GM21529 (cell line): Measurements from ENCODE around the gene PLCB4.

ENCODE experiments used
- ATAC-seq: cut with Tn5 transposase; IDR thresholded peaks from one replicate; pipeline ENCODE4 v1.9.1; 2021; ENCODE audit not compliant: unreplicated experiment

The PLCB4 gene

DNA sequence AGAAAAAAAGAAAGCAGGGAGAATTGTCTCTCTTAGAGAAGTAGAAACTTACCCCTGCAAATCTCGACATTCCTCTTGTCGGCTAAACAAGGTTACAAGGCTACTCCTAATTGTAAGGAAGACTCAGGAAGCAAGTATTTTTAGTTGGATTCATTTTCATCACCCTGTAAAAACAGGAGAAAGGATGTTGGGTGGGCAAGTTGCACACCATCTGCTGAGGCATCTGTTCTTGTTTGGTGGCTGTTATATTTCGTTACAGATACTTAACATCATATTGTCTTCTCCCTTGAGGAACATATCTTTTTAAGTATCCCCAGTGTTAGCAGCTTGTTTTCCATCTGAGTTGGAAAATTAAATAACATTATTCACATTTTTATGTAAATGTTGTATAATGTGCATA is 187.5 kb downstream of the PLCB4 start:
- no peak for ATAC-seq

DNA sequence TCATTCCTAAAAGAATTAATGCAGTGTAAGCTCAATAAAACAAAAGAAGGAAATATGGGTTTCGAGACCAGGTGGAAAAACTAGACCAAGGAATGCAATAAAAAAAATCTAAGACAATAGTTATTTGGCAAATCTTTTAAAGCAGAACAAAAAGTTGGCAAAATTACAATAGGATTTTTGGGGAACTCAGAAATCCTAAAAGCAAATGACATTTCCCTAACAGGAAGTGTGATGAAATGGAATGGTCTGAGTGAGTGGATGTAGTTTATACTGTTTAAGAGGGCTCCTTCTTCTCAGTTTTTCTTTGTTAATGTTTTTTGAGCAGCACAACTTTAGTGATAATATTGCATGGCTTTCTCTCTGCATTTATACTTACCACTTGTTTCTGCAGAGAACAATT is 190.0 kb downstream of the PLCB4 start:
- no peak for ATAC-seq

DNA sequence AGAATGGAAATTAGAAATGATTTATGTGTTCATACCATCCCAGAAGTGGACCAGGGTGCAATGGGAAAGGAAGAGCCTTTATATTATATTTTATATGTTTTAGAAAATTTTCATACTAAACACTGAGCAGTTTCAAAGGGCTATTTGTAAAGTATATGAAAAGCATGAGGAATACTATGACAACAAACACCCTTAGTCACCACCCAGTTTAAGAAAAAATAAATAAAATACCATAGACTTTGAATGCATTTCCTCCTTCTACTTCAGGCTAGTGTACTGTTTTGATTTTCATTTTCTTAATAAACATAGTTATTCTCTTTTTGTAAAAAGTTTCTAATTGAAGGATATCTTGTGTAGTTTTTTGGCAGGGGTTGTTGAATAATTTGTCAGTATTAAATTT is 191.1 kb downstream of the PLCB4 start:
- no peak for ATAC-seq

DNA sequence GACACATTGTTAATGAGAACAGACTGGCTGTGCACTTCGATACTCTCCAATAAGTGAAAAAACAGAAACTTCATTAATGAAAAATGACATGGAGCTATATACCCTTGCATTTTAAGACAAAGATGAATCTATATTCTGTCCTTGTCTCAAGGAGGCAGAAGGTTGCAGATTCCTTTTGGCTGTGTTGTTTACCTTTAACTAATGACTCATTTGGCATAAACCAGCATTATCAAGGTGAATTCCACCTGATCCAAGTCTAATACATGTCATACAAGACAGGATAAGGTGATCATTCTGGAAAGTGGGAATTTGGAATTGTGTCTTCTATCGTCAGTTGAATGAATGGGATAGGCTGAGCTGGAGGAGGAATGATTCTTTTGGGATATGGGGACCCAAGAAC is 192.9 kb downstream of the PLCB4 start:
- no peak for ATAC-seq

DNA sequence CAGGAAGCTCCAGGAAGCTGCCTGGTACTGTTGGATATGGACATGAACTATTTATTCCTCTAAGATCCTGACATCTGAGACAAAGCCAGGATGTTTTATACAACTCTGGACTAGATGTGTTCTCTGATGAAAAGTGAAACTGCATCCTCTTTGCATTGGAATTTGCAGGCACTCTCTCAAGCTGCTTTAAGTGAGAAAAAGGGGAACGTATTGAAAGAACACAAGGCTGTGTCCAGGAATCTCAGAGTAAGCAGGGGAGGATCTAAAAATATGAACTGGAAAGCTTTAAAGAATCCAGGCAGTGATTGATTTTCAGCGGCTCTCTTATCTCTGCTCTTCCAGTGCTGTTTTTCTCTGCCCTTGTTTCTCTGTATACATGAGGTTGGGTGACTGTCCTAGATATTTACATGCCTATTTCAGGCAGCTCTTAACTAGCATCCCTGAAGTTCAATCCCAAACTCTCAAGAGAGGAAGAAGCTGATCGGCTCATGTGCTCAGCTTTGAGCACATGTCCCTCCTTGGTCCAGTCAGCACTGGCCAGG is 193.8 kb downstream of the PLCB4 start:
- ATAC-seq, result no peak

DNA sequence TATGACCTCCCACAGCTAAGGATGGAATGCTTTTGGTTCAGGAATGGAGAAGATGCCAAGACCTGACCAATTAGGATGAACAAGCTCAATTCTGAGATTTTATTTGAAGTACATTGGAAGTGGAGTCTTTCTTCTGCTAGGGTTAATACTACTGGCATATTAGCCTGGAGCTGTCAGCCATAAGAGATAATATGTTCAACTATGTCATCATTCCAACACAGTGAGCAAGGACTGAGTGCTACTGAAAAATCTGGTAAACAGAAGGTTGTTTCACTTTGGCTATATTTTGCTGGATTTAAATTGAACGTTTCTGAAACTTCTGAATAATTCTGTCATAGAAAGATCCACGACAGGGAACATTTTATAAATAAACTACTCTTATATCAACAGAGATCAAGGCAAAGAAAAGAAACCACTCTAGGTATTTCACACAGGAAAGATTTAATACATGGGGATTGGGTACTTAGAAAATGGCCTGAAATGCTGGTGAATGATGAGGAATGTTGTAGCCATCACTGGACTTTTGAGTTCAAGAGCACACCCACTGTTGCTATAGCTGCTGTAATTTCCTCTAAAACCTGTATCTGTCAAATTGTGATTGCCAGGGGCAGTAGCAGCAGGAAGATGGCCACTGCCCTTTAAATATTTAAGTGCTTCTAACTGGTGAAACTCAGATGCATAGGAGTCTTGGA is 200.5 kb downstream of the PLCB4 start:
- ATAC-seq, result no peak

DNA sequence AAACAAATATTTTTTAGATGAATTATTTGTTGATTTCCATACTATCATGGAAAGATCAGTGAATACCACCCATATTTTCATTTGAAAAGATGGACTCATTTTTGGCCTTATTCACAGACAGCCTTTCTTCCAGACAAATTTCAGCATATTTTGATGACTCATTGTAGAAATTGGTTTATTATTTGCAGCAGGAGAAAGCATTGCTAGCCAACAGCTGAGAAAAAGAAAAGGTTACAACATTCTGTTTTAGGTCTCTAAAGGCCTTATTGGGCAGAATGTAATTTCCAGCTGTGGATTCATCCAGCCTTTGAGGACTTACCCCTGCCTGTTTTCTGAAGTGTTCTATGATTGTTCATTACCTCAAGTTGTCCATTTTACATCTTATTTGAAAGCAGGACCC is 201.9 kb downstream of the PLCB4 start:
- no peak for ATAC-seq

DNA sequence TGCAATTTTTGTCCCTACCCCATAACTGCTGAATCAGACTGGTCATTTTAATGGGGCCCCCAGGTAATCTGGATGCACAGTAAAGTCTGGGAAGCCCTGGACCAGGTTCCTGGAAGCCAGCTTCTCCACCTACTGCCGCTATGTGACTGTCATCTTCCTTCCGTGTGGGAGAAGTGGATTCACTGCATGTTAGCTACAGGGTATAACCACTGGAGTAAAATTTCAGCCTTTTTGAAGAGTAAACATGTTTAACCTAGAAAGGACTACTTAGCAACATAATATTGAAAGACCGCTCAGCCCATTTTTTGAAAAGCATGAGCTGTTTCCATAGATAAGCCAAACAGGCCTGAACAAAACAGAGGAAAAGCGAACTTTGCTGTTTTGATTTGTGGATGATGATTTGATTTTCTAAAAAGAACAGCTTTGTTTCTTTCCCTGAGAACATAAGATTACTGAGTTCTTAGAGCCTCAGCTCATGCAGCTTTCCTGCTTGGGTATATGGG is 208.1 kb downstream of the PLCB4 start:
- ATAC-seq, result no peak

DNA sequence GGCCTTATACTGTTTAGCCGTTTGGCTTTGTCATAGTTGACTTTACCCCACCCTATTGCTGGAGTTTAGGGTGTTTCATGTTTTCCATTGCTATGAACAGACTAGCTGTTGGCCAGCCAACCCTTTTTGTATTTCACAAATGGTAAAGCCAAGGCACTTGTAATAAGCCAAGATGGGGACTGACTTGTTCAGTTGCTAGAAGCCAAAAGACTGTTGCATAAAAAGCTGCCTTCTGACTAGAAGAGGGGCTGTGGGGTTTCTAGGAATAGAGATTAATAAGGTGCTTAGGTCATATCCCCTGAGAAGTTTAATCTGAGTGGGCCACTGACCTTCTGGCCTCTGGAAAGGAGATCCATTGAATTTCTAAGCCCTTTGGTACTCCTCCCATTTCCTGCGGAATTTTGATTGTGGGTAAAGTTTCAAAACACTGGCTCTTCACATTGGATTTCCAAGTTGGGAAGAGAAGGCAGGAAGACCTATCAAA is 211.1 kb downstream of the PLCB4 start:
- no peak for ATAC-seq

DNA sequence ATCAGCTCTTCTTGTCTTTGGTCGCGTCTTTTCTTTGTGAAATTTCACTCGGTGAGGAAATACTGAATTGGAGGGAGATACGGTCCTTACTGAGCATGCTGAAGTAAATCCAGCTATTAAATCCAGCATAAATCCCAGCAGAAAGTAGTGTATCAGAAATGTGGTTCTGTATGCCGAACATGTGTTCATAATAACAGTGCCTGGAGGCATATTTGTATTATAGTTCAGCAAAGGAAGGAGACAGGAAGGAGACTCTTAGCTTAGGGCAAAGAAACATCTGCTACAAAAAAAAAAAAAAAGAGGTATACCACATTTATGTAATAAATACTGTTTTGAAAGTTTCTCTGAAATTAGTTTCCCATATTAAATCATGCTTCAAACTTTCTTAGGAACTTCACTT is 211.8 kb downstream of the PLCB4 start:
- ATAC-seq, result no peak

DNA sequence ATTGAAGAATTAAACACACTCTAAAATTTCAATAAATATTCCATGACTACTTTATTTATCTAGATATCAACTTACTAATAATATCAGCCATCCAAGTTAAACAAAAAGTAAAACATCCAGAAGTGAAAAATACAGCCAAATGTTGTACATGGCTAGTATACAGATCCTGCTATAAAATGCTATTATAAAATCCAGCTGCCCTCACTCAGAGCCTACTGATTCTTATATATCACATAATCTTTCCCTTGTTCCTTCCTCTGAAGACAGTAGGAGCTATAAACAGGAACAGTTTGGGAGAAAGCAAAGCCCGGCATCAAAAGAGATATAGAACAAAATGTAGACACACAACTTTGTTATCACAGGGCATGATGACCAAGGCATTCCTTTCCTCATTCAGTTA is 212.9 kb downstream of the PLCB4 start:
- no peak for ATAC-seq

DNA sequence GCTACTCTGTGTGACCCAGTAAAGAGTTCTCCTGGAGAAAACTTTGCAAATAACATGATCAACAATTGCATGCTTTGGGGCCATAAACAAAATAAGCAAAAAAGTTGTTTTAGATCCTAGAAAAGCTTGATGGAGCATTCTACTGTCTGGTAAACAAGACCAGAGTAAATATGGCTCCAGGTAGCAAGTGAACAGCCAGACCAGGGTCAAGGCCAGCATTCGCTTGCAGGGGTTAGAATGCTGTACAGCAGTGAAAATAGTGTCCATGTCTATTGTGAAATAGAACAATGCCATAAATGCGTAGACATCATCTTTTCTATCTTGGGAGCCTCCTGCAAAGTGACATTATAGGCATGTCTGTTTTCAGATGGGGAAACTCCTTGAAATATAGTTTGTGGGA is 216.7 kb downstream of the PLCB4 start:
- ATAC-seq, result no peak

DNA sequence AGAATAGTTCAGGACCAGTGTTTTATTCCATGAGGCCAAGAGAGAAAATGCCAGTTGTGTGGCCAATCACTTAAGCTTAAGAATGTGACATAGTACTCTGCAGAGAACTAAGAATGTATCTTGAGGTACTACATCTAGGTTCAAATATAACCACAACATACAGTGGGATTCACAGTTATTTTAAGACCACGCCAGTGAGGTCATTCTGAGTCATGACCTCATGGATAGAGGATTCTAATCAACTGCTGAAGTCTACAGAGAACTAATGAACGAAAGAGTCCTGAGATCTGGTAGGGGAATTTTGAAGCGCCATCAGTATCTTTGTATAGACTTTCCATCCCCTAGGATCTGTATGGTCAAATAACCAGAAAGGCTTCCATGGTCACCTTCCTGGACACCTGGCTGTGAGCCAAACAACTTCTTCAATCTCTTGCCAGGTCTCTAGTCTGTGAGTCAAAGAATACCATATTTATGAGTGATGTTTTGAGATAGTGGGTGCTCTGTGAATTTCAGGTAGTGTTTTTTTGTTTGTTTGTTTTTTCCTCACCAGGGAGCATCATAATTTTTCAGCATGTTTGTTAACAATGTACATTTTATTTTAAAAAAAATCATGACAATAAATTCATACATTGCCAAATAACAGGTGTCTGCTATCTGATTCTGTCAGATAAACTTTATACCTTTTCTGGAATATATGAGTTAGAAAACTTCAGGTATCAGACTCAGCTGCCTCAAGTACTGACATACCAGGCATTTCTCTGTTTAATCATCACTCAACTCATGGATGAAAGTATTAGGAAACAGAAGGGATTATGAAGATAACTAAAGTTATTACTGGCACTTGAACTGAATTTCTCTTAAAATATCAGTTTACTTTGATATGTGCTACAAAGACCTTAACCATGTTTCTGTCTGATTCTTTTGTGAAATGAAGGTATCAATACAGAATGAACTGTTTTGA is 217.9 kb downstream of the PLCB4 start:
- no peak for ATAC-seq

DNA sequence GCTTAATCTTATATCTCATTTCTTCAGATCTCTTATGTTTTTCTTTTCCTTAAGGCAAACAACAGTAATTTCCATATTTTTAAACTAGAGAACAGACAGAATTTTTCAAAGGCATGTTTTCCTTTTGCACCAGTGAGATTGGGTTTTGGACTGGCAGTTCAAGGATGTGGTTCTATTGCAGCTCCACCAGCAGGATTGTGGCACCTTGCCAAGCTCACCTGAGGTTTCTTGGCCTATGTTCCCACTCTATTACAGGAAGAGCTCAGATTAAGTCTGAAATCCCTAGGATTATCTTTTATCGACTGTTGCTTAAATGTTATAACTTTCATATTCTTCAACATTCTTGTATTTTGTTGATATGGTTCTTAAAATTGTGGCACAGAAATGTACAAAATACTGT is 218.9 kb downstream of the PLCB4 start:
- ATAC-seq, result no peak

DNA sequence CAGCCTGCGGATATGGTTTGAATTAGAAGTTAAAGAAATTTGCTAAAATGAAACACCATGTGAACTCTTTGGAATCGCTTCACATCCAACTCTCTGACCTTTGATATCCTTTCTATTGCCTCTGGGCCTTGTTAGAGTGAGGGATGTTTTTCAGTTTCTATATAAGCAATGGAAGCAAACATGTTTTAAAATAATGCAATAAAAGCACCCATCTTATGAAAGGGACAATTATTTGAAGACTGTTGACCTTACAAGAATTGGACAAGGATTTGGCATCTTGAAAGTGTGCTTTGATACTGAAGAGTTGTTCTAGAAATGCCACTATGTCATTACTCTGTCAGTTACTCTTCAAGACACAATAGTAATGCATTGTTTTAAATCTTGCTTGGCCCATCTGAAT is 221.4 kb downstream of the PLCB4 start:
- no peak for ATAC-seq

DNA sequence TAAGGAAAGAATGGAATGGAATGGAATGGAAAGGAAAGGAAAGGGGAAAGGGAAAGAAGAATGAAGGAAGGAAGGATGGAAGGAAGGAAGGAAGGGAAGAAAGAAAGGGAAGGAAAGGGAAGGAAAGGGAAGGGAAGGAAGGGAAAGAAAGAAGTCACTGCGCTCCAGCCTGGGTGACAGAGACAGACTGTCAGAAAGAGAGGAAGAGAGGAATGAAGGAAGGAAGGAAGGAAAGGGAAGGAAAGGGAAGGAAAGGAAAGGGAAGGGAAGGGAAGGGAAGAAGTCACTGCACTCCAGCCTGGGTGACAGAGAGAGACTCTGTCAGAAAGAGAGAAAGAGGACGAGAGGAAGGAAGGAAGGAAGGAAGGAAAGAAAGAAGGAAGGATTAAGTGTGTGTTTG is 224.3 kb downstream of the PLCB4 start:
- ATAC-seq, result no peak

DNA sequence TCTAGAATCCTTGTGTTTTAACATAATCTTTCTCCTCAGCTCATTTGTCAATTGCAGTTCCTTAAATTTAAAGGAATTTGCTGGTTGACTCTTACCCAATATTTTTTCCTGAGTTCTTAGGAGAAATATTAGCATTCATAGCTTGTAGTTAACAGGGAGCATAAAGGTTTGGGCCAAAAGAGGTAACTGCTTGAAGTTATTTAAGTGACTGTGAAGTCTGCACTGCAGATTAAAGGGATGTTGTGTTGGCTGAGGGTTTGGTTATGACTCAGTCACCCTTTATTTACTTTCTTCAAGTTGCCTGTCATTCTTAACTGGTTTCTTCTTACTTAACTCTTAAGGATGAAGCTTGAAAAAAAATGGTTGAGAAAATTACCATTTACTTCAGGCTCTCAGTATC is 225.2 kb downstream of the PLCB4 start:
- no peak for ATAC-seq

DNA sequence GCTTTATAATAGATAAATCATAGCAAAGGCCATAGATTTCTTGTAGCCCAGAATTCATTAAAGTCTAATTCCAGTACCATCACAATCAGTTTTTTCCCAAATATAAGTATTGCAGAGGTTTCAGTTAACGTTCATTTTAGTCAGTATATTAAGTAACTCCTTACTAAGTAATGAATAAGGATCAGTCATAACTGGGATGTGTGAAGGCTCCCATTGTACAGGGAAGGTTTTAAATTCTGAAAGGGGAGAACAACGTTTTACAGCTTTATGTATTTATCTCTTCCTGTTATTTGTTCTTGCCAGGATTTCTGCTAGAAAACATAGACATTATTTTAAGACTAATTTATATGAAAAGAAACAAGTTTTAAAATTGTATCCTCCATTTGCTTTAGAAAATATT is 230.0 kb downstream of the PLCB4 start:
- ATAC-seq, result no peak

DNA sequence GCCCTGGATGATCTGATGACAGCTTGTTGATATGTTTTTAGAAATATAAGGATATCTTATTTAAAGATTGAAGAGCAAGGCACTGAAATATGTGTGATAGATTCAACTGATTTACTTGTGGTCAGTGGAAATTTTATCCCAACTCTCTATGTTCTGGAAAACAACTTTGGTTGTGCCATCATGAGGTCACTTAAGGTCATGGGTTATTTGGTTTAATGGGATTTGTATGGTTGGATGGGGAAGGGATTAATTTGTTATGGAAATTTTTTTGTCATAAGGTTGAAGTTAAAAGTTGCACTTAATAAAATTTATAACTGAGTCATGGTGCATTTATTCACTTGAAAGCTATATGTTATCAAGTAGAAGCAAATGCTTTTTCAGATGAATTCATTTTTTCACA is 231.2 kb downstream of the PLCB4 start:
- no peak for ATAC-seq

DNA sequence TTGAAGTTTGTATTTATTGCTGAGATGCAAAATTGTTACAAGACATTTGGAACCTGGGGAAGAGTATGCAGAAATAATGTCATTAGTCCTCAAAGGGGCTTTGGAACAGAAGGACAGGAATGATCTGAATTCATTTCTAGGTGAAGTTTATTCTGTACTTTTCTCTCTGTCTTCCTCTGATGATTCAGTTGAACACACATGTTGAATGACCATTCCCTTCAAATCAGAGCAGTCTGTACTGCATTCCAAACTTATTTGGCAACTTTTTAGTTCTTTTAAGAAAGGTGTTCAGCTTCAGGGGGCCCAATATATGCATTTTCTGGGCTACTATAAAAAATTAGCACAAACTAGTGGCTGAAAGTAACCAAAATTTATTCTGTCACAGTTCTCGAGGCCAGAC is 231.6 kb downstream of the PLCB4 start:
- ATAC-seq, result no peak

DNA sequence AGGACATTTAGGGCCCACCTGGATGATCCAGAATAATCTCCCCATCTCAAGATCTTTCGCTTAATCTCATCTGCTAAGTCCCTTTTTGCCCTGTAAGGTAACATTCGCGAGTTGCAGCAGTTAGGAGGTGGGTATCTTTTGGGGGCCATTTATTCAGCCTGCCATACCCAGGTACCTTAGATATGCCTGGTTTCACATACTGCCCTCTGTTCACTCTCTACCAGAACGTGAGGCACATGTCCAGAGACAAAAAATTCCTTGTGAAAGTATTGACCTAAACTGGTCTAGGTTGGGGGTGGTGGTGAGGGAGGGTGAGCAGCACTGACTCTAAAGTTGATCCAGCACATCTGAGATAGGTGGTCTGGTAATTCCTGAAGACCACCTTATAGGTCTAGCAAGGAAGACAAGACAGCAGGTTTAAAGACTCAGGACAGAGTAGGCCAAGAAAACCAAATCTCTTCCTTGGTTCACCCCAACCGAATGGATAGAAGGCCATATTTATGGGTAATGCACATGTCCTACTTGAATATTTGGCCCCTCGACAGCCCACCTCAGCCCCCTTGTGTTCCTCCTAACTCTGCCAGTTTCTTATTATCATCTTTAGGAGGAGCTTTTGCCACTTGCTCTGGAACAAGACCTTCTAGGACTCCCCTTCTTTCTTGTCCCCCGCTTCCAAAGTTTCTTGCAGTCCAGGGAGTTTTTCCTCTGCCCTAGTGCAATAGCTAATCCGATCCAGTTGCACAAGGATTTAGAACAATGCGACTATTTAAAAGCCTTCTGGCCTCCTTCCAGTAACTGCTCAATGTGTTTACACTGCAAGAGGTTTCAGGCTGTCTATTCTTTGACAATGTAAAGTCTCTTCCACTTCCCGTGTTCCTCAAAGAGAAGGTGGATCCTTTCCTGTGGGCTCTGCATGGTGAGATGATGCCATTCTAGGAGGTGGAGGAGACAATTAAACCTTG is 232.5 kb downstream of the PLCB4 start:
- ATAC-seq, result no peak
